ENCODE results near the gene THRSP. TPM values are rescaled to one million over a fixed set of nuclear protein-coding genes. Genes with fewer than 3 reads are reported as not detected.

Gene THRSP
- total and polyA plus RNA-seq, 10 of the 15 experiments (the other 5 are each of a cell fraction or from before 2014, with no cell fraction given), result 0.18 TPM; not detected in 9

- Histone ChIP-seq H3K36me3 (ENCODE audit: control insufficient read depth in 2 of 2, insufficient read depth in 2 of 2, low read length in 1 of 2) (no peaks in the 10 kb centered on the region), H3K9me3 (replicated peaks; ENCODE audit: control insufficient read depth, insufficient read depth, low read length) (no peaks in the 10 kb centered on the region), H3K4me2 (ENCODE audit: control insufficient read depth, insufficient read depth) (no peak overlapping the region), H3K79me2 (ENCODE audit: control insufficient read depth, insufficient read depth, low read length) (no peaks in the 10 kb centered on the region), H3K27ac (ENCODE audit: control insufficient read depth, insufficient read depth) (no peak overlapping the region), H3K4me3 (no peak overlapping the region), H3K27me3 (replicated peaks in 1 of 2; ENCODE audit: control insufficient read depth in 2 of 2, insufficient read depth in 2 of 2, low read length in 1 of 2) (no peaks in the 10 kb centered on the region), H3K4me1 (ENCODE audit: control insufficient read depth, insufficient read depth, low read length) (peaks cover 6% of the 10 kb centered on the region), H3K9ac (ENCODE audit: control insufficient read depth, insufficient read depth, low read length) (no peak overlapping the region), H4K20me1 (ENCODE audit: control insufficient read depth, insufficient read depth) (no peaks in the 10 kb centered on the region), H2AFZ (ENCODE audit: control insufficient read depth, low read depth, low read length) (no peak overlapping the region)
- ChIA-PET POLR2A (interaction anchor here (0.6 to 3.5 kb wide), 2 partner anchors 12 to 351 kb away, joined by 3 to 12 read pairs; no protein-coding TSS in a partner anchor), RAD21 (ENCODE audit: unreplicated experiment) (no interaction called here), CTCF (interaction anchor here (1.6 to 3.5 kb wide), 3 partner anchors 11 to 34 kb away, joined by 5 to 17 read pairs (median 9); no protein-coding TSS in a partner anchor), SMC1A (ENCODE audit: uncharacterized antibody, unreplicated experiment) (interaction anchor here (5.2 kb wide), 1 partner anchor 13 kb away, joined by 19 read pairs; no protein-coding TSS in a partner anchor)
- ATAC-seq (no peak), DNase-seq (ENCODE audit: low read depth, low spot score) (no peak), FAIRE-seq (no peak)
- BruUV-seq (replicated peaks), result no TSS peak
- in situ Hi-C loops (cut with MboI) (no loop called here), intact Hi-C loops (cut with micrococcal nuclease; ENCODE audit: unreplicated experiment) (no loop called here)
- WGBS (ENCODE audit: insufficient coverage, insufficient replicate concordance, low lambda C conversion rate, missing lambda C conversion rate), result 64% methylated on average over 4 of the region's 4 CpGs
- TF ChIP-seq PAX5 (IDR thresholded peaks at IDR 0.05; ENCODE audit: borderline replicate concordance, low read depth, low read length) (no peak), SPI1 (IDR thresholded peaks at IDR 0.05; ENCODE audit: borderline replicate concordance, insufficient read depth, low read depth, low read length) (no peak), RELA (IDR thresholded peaks at IDR 0.05; ENCODE audit: borderline replicate concordance, partially characterized antibody) (no peak), SUZ12 (IDR thresholded peaks at IDR 0.05; ENCODE audit: unreplicated experiment) (no peak), CBFB (IDR thresholded peaks at IDR 0.05; ENCODE audit: low read depth) (no peak), RFX5 (IDR thresholded peaks at IDR 0.05; ENCODE audit: low read depth, low read length) (no peak), JUND (IDR thresholded peaks at IDR 0.05; ENCODE audit: low read depth, low read length) (no peak), NBN (IDR thresholded peaks at IDR 0.05) (no peak), RAD21 (IDR thresholded peaks at IDR 0.05; ENCODE audit: insufficient read depth, low read depth, low read length) (no peak), IRF3 (IDR thresholded peaks at IDR 0.05) (no peak), ZSCAN29 (IDR thresholded peaks at IDR 0.05) (no peak), ZNF274 (IDR thresholded peaks at IDR 0.05; ENCODE audit: insufficient read depth, insufficient read length) (no peak), NFYB (IDR thresholded peaks at IDR 0.05; ENCODE audit: insufficient read depth, low read depth, low read length) (no peak)
- TF ChIP-seq, protein P1, sequence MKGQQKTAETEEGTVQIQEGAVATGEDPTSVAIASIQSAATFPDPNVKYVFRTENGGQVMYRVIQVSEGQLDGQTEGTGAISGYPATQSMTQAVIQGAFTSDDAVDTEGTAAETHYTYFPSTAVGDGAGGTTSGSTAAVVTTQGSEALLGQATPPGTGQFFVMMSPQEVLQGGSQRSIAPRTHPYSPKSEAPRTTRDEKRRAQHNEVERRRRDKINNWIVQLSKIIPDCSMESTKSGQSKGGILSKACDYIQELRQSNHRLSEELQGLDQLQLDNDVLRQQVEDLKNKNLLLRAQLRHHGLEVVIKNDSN (IDR thresholded peaks at IDR 0.05; ENCODE audit: borderline replicate concordance, extremely low read length, insufficient read depth, low read depth, low read length), result no peak
Measured at GRCh38 chr11:78033040-78033439, 30.6 kb upstream of the THRSP start.

All from GM12878 (cell line).